PC-9 (cell line): ENCODE results near the gene SDK2. TPM values are rescaled to one million over a fixed set of nuclear protein-coding genes. Genes with fewer than 3 reads are reported as not detected.

Source experiments
- Bru-seq: library from RNA; stranded (reverse); fragments of 400-500 nt; gene quantifications from one replicate; lab custom pipeline; 2021; lab: Mats Ljungman, UMichigan
- BruChase-seq, 2 experiments: library from RNA; stranded (reverse); fragments of 400-500 nt; gene quantifications; one replicate each; lab custom pipeline; 2021; lab: Mats Ljungman, UMichigan
- BruUV-seq: library from RNA; stranded (reverse); fragments of 400-500 nt; replicated peaks from 2 replicates; lab custom pipeline; 2021; lab: Mats Ljungman, UMichigan
- CTCF ChIA-PET: fragments of 300-600 bp; sonication (Branson Sonifier 250); formaldehyde crosslinking; loops from one replicate; lab custom pipeline; 2022; ENCODE audit warnings: antibody characterized with exemption; lab: Charles Lee
- POLR2A ChIA-PET: fragments of 300-600 bp; sonication (Branson Sonifier 250); formaldehyde crosslinking; loops from one replicate; lab custom pipeline; 2022; ENCODE audit warnings: antibody characterized with exemption; ENCODE audit not compliant: unreplicated experiment; lab: Charles Lee
- DNase-seq, 2 experiments: peaks; one replicate each; pipeline versions ENCODE4 v3.0.0 to v3.0.0-alpha.2; 2015 to 2022; ENCODE audit warnings: mixed read lengths in 1 of 2
- H2AFZ ChIP-seq: fragments of 200-600 bp; sonication (generic); 2 replicates; pipeline ENCODE4 v1.8.1; 2017; ENCODE audit warnings: antibody characterized with exemption
- H3F3A ChIP-seq: fragments of 200-600 bp; sonication (generic); 2 replicates; pipeline ENCODE4 v1.8.1; 2017; ENCODE audit warnings: antibody characterized with exemption, mild to moderate bottlenecking, low read depth; ENCODE audit not compliant: insufficient read depth
- H3K27ac ChIP-seq: fragments of 200-600 bp; sonication (generic); 2 replicates; pipeline ENCODE4 v1.6.1; 2016; ENCODE audit warnings: mixed run types
- H3K27me3 ChIP-seq: fragments of 200-600 bp; sonication (generic); 2 replicates; pipeline ENCODE4 v1.6.1; 2016; ENCODE audit warnings: low read depth, mixed run types; ENCODE audit not compliant: insufficient read depth
- H3K36me3 ChIP-seq: fragments of 200-600 bp; sonication (generic); 2 replicates; pipeline ENCODE4 v1.6.1; 2016; ENCODE audit warnings: low read depth, mixed run types
- H3K4me1 ChIP-seq: fragments of 200-600 bp; sonication (generic); replicated peaks from 2 replicates; pipeline ENCODE4 v1.6.1; 2016; ENCODE audit warnings: mixed run types; ENCODE audit not compliant: insufficient read depth
- H3K4me2 ChIP-seq: fragments of 200-600 bp; sonication (generic); 2 replicates; pipeline ENCODE4 v1.6.1; 2017; ENCODE audit warnings: mixed run types
- H3K4me3 ChIP-seq: fragments of 200-600 bp; sonication (generic); 2 replicates; pipeline ENCODE4 v1.6.1; 2016; ENCODE audit warnings: mixed run types
- H3K79me2 ChIP-seq: fragments of 200-600 bp; sonication (generic); 2 replicates; pipeline ENCODE4 v1.6.1; 2017; ENCODE audit warnings: low read depth, mixed run types
- H3K9me2 ChIP-seq: fragments of 200-600 bp; sonication (generic); 2 replicates; pipeline ENCODE4 v1.8.1; 2017; ENCODE audit warnings: mild to moderate bottlenecking; ENCODE audit not compliant: insufficient read depth
- H3K9me3 ChIP-seq: fragments of 200-600 bp; sonication (generic); 2 replicates; pipeline ENCODE4 v1.8.1; 2016; ENCODE audit warnings: low read depth; ENCODE audit not compliant: insufficient read depth
- H4K20me1 ChIP-seq: fragments of 200-600 bp; sonication (generic); 2 replicates; pipeline ENCODE4 v1.8.1; 2017; ENCODE audit not compliant: insufficient read depth
- CTCF ChIP-seq: fragments of 200-600 bp; sonication (generic); conservative IDR thresholded peaks from 2 replicates; pipeline ENCODE4 v1.6.1; 2017; ENCODE audit warnings: mixed run types, antibody characterized with exemption, mild to moderate bottlenecking, moderate library complexity
- EZH2 ChIP-seq: fragments of 200-600 bp; sonication (generic); IDR thresholded peaks from 2 replicates; pipeline ENCODE4 v1.8.0; 2017; ENCODE audit warnings: antibody characterized with exemption, low read depth
- intact Hi-C: fragments of 100-400 bp; cut with micrococcal nuclease; formaldehyde crosslinking; loops from one replicate; pipeline ENCODE4 v1.10.0; 2022; ENCODE audit not compliant: unreplicated experiment
- long read RNA-seq: library from polyadenylated mRNA; stranded (forward); transcript quantifications from one replicate; pipeline ENCODE4 v2.0.0, GENCODE V29; 2022
- total RNA-seq: library from RNA; stranded (reverse); gene quantifications from 2 replicates; pipeline ENCODE4 v1.2.3, GENCODE V29; 2021

SDK2 gene
- total RNA-seq, result 0.04 TPM in 1 of 2 replicates, not detected in the other
- percentile 1 among the genes with signal in this experiment for Bru-seq, nascent RNA
- BruChase-seq, experiment 1, labeled RNA remaining after a 2-hour chase, result percentile 1 among the genes with signal in this experiment
- BruChase-seq, experiment 2, labeled RNA remaining after a 6-hour chase, result percentile 1 among the genes with signal in this experiment
- long read RNA-seq, partial matches to known transcripts, result 0 of 1 reads
- long read RNA-seq, other reads (novel, unspliced or antisense), result 1 of 1 reads

- Histone ChIP-seq H3K36me3 (no peaks in the 10 kb centered on the region), H3K4me1 (no peaks in the 10 kb centered on the region), H3K27me3 (peaks cover 61% of the 10 kb centered on the region), H3K4me3 (no peak within 1 kb of the TSS), H3F3A (no peaks in the 10 kb centered on the region), H3K79me2 (no peaks in the 10 kb centered on the region), H3K9me3 (no peaks in the 10 kb centered on the region), H4K20me1 (no peaks in the 10 kb centered on the region), H3K4me2 (no peak within 1 kb of the TSS), H2AFZ (no peak within 1 kb of the TSS), H3K9me2 (no peaks in the 10 kb centered on the region), H3K27ac (no peak within 1 kb of the TSS)
- TF ChIP-seq CTCF (no peak), EZH2 (no peak)
- intact Hi-C loops, result no loop called here
- POLR2A ChIA-PET, result no interaction called here
- CTCF ChIA-PET, result interaction anchor here (0.6 kb wide), 1 partner anchor 340 kb away, joined by 9 read pairs; no protein-coding TSS in a partner anchor
- no TSS peak for BruUV-seq
- no peak for DNase-seq
Measured at GRCh38 chr17:73644145-73645049, at the start of gene SDK2. Gene SDK2 (minus strand): TSS chr17:73644445. CDS start chr17:73644088, 357 bp downstream.

GRCh38 chr17:73693071-73693470 lies 48.8 kb upstream of the SDK2 start:
- Histone ChIP-seq H3K27me3 (peaks cover 59% of the 10 kb centered on the region), H3K27ac (no peak overlapping the region), H3K4me3 (no peak overlapping the region), H3K9me2 (no peaks in the 10 kb centered on the region), H3F3A (peaks cover 12% of the 10 kb centered on the region), H3K79me2 (no peaks in the 10 kb centered on the region), H3K9me3 (no peaks in the 10 kb centered on the region; the same call in 1 of the 2 replicates), H3K36me3 (no peaks in the 10 kb centered on the region), H3K4me2 (no peak overlapping the region), H2AFZ (no peak overlapping the region), H3K4me1 (no peaks in the 10 kb centered on the region), H4K20me1 (no peaks in the 10 kb centered on the region)
- no peak for DNase-seq
- TF ChIP-seq CTCF (no peak), EZH2 (no peak)
- ChIA-PET POLR2A (no interaction called here), CTCF (no interaction called here)
- intact Hi-C loops, result no loop called here
- no TSS peak for BruUV-seq

GRCh38 chr17:73691321-73691766 lies 47.1 kb upstream of the SDK2 start:
- no peaks in the 10 kb centered on the region for H3K4me1 ChIP-seq
- peaks cover 7% of the 10 kb centered on the region for H3F3A ChIP-seq
- ChIA-PET POLR2A (no interaction called here), CTCF (no interaction called here)
- no peak overlapping the region for H3K4me3 ChIP-seq
- H3K9me3 ChIP-seq, result no peaks in the 10 kb centered on the region; the same call in 1 of the 2 replicates
- H3K36me3 ChIP-seq, result no peaks in the 10 kb centered on the region
- no peak overlapping the region for H3K27ac ChIP-seq
- no peak for TF ChIP-seq EZH2
- TF ChIP-seq CTCF, result no peak
- no peaks in the 10 kb centered on the region for H3K9me2 ChIP-seq
- intact Hi-C loops, result no loop called here
- H4K20me1 ChIP-seq, result no peaks in the 10 kb centered on the region
- DNase-seq, result no peak
- BruUV-seq, result no TSS peak
- H3K27me3 ChIP-seq, result peaks cover 63% of the 10 kb centered on the region
- H2AFZ ChIP-seq, result no peak overlapping the region
- no peaks in the 10 kb centered on the region for H3K79me2 ChIP-seq
- H3K4me2 ChIP-seq, result no peak overlapping the region
